ENCODE measurements around the gene KDSR.
"Not testable (repeated sequence)": the region's sequence is repeated elsewhere in the genome, so short reads cannot be mapped to it uniquely, and the experiment has no call there.

KDSR gene

DNA sequence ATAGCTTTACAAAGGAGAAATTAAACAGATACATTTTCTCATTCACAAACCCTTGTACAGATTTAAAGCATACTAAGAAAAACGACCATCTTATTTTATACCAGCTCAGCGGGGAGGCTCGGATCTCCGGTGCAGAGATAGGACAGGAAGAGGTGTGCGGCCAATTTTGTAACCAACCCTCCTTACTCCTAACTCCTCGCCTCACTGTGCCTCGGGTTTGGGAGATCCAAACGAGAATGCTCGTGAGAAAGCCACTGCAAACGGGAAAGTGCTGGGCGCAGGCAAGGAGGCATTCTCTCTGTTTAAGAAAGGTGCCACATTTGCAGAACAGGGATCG lies 1.2 kb downstream of the KDSR start:
- no peak for FAIRE-seq

DNA sequence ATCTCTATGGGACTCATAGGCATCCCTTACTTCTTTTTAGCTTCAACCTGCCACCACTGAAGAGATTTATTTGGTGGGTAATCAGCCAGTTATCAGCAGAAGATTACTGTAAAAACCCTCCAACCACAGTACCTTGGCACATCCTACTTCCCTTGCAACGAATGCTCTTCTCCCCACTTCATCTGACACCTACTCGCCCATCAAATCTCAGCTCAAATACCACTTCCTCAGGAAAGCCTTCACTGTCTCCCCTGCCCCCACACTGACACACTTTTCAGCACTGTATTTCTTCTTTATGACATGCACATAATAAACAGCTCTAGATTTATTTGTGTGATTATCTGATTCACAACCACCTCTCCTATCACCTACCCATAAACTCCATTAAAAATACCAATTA lies 3.1 kb downstream of the KDSR start:
- no peak for FAIRE-seq

DNA sequence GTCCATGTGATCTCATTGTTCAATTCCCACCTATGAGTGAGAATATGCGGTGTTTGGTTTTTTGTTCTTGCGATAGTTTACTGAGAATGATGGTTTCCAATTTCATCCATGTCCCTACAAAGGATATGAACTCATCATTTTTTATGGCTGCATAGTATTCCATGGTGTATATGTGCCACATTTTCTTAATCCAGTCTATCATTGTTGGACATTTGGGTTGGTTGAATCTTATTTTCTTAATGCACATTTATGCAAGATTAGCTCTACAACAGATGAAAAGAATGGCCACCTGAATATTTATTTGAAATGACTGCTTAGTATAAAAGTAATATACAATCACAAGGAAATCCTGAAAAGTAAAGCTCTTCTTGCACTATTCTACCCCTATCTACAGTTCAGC lies 3.6 kb downstream of the KDSR start:
- not testable (repeated sequence) for FAIRE-seq

DNA sequence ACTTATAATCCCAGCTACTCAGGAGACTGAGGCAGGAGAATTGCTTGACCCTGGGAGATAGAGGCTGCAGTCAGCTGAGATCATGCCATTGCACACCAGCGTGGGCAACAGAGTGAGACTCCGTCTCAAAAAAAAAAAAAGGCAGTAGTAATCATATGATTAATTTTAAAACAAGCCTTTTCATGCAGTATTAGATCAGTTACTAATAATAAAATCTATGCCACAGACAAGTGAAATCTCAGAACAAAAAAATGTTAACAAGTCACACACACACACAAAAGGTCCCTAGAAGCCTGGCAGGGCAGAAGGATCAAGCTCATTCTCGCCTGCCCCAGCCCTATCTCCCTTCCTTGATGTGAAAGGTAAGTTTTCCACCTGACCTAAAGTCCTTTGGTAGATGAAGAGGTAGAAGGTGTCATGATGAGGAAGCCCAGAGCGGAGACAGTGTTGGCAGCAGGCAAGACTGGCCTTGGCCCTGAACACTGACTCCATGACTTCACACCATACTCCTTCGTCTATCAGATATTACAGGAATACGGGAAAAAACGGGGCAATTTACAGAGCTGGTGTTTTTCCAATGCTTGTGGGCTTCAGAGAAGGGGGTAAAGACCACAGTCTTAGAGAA lies 10.6 kb downstream of the KDSR start:
- no peak for FAIRE-seq

DNA sequence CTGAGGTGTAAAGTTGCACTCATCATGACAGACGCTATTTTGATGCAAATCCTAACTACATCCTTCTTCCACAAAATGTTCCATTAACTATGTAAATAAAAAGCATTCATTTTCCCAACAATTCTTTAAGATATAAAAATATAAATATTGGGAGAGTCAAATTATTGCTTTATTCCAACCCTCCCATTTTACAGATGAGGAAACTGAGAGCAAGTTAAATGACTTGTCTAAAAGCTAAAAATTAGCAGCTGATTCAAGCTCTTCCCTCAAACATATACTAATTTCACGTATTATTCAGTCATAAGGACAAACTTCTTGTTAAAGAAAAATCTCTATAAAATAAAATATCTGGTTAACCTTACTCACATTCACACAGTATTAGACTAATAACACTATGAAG lies 16.8 kb downstream of the KDSR start:
- no peak for FAIRE-seq

DNA sequence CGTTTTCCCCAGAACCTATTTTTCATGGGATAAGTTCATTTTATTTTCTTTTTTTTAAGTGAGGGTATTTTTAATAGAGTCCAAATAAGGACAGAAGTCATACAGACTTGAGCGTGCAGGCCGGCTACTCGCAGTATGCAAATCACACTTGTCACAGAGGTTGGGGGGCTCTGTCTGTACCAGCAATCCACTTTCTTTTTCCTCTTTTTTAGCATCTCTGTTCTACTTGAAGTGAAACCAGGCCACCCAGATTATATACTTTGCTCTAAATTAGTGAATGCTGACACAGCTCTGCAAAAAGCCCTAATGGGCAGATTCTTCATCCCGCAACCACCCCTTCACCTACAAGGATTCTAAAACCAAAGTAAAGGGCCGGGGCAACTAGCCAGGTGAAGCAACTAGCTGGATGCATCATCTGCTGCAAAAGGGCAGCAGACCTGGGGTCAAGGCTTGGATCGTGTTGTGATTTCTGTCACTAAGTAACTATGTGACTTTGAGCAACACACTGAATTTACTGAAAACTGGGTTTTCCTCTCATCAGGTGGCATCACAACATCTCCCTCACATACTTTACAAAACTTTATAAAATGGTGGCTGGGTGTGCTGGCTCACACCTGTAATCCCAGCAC lies 18.4 kb downstream of the KDSR start:
- FAIRE-seq: no peak

DNA sequence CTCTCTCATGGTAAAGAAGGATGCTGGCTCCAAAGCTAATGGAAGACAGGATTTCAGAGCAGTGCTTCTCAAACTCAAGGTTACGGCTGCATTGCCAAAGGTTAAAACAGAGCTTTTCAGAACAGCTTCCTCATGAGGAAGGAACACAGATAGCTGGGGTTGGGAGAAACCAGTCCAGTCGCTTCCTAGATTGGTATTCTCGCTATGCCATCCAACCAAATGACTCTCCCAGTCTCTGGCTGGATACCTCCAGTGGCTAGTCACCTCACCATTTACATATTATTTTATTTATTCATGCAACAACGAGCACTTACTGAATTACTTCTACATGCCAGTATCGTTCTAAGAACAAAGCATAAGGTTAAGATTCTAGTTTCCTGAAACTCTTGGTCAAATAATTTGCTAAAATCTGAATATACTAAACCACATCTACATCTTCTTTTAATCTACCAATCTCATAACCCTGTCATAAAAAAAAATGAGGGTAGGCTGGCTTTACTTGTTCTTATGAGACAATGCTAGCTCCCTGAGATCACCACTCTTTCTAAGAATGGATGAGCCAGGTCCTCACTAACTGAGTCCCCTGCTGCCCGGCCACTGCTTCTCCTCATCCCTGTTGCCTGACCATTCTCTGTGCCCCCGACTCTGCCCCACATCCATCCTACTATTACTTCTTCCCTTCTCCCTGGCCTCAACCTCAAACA lies 20.4 kb downstream of the KDSR start:
- FAIRE-seq: no peak

DNA sequence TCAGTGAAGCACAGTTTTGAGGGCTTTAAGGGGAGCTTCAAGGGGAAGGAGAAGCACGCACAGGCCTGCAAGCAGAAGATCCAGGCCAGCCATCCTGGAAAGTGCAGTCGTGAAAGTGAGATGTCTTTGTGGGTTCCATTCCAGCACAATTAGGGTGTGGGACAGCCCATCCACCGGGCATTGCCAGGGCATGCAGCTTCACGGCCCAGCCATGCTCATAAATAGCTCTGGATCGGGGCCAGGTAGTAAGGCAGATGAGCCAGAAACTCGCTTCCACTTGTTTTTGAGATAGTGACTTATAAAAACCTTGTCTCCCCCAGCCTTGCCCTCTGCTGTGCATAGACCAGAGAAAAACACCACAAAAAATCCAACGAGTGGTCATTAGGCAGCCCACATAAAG lies 21.0 kb downstream of the KDSR start:
- FAIRE-seq: no peak

DNA sequence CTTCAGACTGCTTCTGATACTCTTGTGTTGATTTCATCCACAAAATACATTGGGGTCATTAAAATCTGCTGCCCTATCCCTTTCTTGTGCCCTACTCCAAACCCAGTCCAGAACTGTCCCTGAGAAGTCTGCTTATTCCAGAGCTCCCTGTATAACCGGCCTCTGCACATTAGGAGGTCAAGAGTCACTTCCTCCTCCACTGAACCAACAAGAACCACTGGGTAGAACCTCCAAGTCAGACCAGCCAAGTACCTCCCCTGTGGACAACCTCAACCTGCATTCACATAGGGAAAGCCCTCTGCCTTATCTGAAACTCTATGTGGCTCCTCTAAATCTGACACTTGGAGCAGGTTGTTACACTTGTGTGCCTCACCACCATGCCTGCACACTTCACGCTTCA lies 22.1 kb downstream of the KDSR start:
- no peak for FAIRE-seq

DNA sequence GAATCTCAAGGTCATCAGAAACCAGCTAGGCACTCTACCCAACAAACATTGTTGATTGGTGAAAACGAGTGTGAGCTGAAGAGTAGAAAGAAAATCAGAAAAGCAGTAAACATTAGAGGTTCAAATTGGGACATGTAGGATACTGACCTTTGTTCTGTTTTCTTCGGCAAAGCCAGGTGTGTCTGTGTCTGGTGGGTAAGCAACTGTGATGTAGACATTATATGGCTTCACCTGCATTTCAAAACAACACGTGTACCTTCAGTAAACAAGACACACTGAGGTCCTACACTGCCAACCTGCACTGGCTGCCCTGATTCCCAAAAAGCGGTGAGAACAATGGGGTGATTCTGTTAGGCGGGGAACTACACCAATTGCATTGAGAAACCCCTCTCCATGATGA lies 22.7 kb downstream of the KDSR start:
- FAIRE-seq: no peak

DNA sequence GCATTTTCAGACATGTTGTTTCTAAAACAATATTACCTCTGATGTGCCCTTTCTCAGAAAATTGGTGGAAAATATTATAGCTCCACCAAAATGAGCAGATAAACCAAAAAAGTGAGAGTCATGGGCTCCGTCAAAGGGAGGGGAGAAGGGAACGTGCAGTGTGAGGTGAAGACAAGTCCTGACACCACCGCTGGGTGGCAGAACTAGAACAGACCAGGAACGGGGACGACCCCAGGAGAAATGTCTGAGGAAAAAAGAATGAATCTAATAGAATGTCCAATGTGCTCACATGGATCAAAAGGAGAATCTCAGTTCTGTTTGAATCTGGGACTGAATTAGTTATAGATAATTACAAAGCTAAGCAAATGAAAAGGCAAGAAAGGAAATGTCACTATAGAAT lies 24.8 kb downstream of the KDSR start:
- peak; percentile 55 for FAIRE-seq

DNA sequence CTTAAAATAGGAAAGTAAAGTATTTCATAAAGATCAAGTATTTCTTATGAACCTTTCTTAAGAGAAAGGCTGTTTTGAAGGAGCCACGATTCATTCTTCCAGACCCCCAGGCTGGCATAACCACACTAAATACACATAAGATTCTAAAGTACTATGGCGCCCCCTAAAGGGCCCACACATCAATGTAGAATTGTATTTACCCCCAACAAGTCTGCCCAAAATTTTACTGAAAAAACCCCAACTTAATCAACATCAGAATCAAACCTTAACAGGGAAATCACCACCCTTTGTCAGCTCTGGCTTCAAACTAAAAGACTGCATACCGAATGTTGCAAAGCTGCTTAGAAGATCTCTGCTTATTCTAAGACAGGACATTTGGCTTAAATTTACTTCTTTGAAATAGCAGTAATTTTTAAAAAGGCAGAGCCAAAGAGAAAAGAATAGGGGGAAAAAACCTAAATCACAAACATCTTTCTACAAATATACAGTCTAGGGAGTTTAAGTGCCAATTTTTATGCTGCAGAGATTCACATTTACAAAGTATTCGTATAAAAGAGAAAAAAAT lies 27.0 kb downstream of the KDSR start:
- FAIRE-seq: no peak

DNA sequence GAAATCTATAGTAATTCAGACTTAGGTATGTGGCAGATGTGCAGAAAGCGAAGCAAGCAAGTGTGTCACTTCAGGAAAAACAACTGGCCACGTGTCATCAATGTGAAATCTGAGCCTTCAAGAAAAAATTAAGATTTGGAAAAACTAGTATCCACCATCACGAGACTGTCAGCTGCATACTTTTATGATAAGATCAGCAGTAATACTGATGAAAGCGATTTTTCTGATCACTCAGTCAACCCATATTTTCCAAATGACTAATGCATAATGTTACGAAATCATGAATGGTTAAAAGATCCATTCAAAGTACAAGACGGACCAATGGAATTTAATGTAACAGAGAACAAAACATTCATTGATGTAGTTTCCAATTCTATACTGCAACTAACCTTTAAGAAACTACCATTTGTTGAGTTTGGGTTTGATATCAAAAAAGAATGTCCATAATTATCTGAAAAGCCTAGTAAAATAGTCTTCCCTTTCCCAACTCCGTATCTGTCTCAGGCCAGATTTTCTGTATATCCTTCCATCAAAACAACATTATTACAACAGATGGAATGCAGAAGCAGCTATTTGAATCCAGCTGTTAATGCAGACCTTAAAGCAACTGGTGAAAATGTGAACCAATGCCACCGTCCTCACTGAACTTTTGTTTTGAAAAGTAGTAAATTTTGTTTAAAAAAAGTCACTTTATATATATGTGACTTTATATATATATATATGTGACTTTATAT lies 30.5 kb downstream of the KDSR start:
- no peak for FAIRE-seq

DNA sequence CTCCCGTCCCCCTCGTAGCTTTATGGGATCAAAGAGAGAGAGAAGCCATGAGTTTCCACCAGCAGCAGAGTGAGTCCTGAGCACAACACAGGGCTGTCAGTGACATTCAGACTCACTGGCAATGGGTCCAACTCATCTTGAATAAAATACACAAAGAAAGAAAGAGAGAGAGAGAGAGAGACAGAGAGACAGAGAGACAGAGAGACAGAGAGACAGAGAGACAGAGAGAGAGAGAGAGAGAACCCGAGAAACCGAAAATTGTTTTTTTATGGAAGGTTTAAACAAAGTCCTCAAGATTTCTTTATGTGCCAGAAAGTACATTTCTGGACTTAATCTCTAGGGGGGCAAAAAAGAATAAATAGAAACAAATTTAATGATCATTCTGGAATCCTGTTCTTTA lies 35.9 kb downstream of the KDSR start:
- FAIRE-seq: no peak

DNA sequence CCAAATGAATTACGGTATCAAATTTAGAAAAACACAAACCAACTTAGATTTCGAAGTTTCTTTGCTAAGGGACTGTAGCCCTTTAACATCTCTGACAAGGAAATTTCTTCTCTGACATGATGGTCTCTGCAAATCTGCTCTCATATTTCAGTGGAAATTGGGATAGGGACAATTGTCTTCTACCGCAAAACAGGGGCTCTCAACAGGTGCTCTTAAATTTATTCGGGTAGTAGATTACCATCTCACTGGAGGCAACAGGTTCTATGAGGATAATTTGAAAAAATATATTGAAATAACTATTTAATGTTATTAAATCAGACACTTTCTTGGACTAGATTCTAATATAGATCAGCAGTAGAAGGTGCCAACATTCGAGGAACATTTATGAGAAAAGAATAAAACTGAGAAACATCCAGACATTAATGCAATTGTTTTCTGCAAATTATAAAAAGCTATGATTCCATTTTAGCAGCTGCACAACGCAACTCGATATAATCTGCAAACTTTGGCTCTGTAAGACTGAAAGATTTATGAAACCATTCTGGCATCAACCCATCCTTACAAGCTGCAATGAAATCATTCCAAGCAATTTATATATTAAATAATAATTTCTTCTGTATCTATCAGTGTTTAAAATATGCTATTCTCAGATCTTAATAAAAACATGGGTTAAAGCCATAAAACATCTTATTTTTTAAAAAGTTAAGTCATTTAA lies 37.4 kb downstream of the KDSR start:
- FAIRE-seq: no peak

DNA sequence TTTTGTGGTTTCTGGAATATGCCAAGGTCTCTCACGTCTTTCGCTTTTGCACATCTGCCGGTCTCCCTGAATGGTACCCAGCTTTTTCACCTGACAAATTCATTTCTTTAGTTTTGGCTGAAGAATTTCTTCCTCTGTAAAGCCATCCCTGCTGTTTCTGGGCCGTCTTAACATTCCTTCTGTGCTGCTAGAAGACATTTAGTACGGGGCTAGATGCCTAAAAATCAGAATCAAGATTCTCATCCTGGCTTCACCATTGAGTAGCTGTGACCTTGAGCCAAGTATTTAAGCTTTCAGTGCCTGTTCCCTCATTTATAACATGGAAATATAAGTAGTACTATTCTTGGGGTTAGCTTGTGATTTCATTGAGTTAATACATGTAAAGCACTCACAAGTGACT lies 41.0 kb downstream of the KDSR start:
- FAIRE-seq: no peak

DNA sequence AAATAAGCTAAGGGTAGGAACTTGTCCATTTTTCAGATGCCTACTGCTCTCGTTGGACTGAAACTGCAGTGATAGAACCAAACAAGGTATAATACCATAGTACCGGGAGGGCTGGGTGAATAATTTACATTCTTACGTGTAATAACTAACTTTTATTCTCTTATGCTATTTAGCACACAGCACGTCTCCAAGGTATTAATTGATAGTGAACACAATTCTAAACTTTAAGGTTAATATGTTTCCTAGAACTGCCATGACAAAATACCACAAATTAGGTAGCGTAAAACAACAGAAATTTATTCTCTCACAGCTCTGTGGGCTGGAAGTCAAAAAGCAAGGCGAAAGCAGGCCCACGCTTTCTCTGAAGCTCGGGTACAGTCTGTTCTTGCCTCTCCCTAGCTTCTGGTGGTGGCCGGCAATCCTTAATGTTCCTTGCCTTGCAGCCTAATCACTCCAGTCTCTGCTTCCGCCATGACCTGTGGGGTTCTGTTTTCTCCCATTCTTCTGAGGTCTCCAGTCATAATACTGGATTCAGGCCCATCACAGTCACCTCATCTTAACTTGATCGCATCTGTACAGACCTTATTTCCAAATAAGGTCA lies 41.8 kb downstream of the KDSR start:
- FAIRE-seq: no peak

DNA sequence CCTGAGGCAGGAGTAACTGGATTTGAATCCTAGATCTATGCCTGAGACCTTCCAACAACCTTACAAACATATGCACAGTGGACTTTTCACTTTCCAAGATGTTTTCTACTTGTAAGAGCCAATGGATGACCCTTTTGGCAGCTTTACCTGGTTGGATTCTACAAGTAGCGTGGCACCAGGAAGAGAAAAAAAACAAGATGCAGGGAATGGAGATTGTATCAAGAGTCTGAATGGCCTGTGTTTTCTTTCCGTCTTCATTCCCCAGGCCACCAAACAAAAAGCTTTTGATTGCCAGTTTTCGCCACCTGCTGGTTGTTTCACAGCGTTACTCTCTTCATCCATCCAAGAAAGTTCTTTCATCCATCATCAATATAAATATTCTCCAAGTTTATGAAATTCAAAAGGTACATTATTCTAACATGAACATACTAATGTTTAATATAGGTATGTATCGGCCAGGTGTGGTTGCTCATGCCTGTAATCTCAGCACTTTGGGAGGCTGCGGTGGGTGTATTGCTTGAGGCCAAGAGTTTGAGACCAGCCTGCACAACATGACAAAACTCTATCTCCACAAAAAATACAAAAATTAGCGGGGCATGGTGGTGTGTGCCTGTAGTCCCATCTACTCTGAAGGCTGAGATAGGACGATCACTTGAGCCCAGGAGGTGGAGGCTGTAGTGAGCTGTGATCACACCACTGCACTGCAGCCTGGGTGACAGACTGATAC lies 43.9 kb downstream of the KDSR start:
- peak; percentile 87 for FAIRE-seq

DNA sequence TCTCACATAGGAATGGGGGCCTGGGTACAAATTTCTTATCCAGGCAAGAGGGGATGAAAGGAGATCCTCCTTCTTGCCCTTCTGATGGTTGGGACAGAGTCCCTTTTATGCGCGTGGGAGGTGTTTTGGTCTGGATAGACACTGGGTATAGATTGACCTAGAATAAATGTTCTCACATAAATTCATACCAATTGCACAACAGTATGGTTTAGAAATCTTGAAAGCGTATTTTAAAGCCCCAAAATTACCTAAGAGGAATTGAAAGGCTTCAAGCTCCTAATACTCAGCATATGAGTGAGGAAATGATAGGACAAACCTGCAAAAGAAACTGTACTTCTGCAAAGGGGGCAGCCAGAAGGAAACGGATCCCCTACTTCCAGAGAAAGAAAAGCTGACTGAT lies 44.8 kb downstream of the KDSR start:
- no peak for FAIRE-seq

DNA sequence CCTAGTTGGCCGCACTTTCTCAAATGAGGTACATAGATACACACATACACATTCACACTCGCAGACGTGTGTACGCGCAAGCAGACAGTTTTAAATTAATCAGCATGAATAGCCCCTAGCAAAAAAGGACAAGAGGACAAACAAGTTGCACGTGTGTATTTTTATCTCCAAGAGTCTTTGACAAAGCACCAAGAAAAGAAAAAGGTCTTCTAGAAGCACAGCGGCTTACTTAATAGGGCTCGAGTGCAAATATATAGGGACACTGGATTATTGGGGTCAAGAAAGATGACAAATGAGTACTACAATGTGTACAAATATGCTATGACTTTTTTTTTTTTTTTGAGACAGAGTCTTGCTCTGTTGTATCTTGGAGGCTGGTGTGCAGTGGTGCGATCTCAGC lies 45.7 kb downstream of the KDSR start:
- FAIRE-seq: no peak

DNA sequence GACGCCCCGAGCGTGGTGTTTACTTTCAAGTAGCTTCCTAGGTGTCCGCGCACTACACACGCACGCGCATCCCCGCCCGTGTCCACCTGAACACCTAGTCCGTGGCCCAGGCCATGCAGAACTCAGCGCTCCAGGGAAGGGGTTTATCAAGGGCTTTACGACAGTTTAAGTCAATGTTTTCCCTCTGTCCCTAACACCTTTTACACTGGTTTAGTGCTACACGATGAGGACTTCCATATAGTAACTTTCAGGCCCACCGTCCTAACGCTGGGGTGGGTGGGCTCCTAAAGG lies 46.1 kb downstream of the KDSR start:
- no peak for FAIRE-seq
